Retinal pigment epithelial cell (primary cell): Measurements from ENCODE around the gene AGBL4.
A peak's percentile ranks its signal among the peaks of the same experiment; 100 is the strongest.

ENCODE experiments used
- DNase-seq: peaks from one replicate; pipeline ENCODE4 v3.0.0-alpha.2; 2010; ENCODE audit warnings: low read depth
- H3K4me3 ChIP-seq: 2 replicates; pipeline ENCODE4 v1.5.1; 2011; ENCODE audit warnings: mild to moderate bottlenecking, low read length, control low read depth, moderate library complexity
- CTCF ChIP-seq: conservative IDR thresholded peaks from 2 replicates; pipeline ENCODE4 v1.5.1; 2011; ENCODE audit warnings: low read depth, low read length, control low read depth, inconsistent platforms

Gene AGBL4

GRCh38 chr1:48767975-48768510 lies 1255.7 kb downstream of the AGBL4 start:
- H3K4me3 ChIP-seq, result no peak overlapping the region
- peak; percentile 39 for DNase-seq
- TF ChIP-seq CTCF, result no peak

GRCh38 chr1:48765335-48765734 lies 1258.4 kb downstream of the AGBL4 start:
- no peak overlapping the region for H3K4me3 ChIP-seq
- DNase-seq, result no peak
- TF ChIP-seq CTCF, result no peak

GRCh38 chr1:48761986-48762385 lies 1261.8 kb downstream of the AGBL4 start:
- H3K4me3 ChIP-seq, result no peak overlapping the region
- no peak for TF ChIP-seq CTCF
- DNase-seq, result no peak

GRCh38 chr1:48761411-48761810 lies 1262.3 kb downstream of the AGBL4 start:
- TF ChIP-seq CTCF, result no peak
- DNase-seq, result no peak
- no peak overlapping the region for H3K4me3 ChIP-seq

- no peak for DNase-seq
- TF ChIP-seq CTCF, result no peak
- no peak overlapping the region for H3K4me3 ChIP-seq
Observed at GRCh38 chr1:48760857-48761256, 1262.9 kb downstream of the AGBL4 start.

GRCh38 chr1:48758976-48759375 lies 1264.8 kb downstream of the AGBL4 start:
- H3K4me3 ChIP-seq, result no peak overlapping the region
- DNase-seq, result no peak
- no peak for TF ChIP-seq CTCF

GRCh38 chr1:48757363-48757762 lies 1266.4 kb downstream of the AGBL4 start:
- DNase-seq, result no peak
- no peak overlapping the region for H3K4me3 ChIP-seq
- TF ChIP-seq CTCF, result no peak
